GM18907 (cell line): Measurements from ENCODE around the gene PLPPR4.
"Not testable (repeated sequence)": the region's sequence is repeated elsewhere in the genome, so short reads cannot be mapped to it uniquely, and the experiment has no call there.

ENCODE experiments used
- ATAC-seq: cut with Tn5 transposase; IDR thresholded peaks from one replicate; pipeline ENCODE4 v1.9.1; 2021; ENCODE audit warnings: mild to moderate bottlenecking, moderate library complexity; ENCODE audit not compliant: unreplicated experiment

PLPPR4 gene

DNA sequence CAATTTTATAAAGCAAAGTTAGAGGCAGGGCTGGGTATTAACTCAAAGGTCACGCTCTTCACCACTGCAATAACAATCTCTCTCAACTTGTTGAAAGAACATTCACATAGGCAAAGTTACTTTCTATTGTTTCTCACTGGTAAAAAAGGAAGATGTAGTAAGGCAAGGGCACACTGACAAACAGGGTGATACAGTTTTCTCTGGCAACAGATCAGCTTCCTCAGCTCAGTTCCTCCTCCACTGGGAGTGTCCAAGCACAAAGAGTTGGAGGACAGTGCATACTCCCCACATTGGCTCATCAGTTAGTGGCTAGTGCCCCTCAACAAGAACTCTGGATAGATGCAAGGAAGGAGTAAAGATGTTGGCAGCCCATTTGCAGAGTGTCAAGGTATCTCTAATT, 3.7 kb downstream of the PLPPR4 start:
- no peak for ATAC-seq

DNA sequence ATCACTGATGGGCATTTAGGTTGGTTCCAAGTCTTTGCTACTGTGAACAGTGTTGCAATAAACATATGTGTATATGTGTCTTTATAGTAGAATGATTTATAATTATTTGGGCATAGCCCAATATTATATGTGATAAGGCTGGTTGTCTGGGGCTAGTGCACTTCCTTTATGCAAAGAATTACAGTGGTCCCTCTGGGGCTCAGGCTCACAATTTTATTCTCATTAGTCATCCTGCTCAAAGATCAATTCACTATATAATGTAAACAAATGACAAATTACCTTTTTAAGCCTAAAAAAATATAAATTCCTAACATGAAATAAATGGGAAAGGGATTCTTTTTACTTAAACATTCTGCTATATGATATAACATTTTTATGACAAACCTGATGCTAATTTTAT, 5.0 kb downstream of the PLPPR4 start:
- no peak for ATAC-seq

DNA sequence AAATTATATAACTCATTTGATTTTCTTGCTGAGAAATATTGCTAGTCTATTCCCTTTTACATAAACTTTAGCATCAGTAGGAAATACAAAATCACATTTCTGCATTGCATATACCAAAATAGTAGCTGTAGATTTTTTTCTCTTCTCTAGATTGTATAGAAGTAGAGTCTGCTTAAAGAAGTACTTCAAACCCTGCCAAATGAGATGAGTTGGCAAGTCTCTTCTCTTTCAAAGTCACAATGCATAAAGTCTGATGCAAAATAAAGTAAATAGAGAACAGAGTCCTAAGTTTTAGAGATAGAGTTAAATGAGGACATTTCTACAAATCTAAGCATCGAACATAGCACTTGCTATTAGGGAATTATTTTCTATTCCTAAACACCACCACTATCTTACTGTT, 6.4 kb downstream of the PLPPR4 start:
- no peak for ATAC-seq

DNA sequence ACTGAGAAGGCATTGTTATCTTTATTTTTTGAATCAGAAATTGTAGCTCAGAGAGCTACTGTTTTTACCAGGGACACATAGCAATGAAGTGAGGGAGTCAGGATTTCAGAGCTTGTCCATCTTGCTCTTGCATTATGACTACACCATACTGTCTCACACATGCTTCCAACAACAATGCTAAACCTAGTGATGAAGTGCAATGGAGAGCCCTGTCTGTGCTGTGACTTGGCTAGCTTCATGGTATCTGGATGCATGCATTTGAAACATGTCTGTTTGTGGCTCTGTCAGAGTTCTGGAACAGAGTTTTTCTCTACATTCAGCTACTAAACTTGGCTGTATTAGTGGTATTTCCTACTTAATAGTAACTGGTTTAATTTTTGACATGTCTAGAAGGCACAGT, 7.0 kb downstream of the PLPPR4 start:
- ATAC-seq = no peak

DNA sequence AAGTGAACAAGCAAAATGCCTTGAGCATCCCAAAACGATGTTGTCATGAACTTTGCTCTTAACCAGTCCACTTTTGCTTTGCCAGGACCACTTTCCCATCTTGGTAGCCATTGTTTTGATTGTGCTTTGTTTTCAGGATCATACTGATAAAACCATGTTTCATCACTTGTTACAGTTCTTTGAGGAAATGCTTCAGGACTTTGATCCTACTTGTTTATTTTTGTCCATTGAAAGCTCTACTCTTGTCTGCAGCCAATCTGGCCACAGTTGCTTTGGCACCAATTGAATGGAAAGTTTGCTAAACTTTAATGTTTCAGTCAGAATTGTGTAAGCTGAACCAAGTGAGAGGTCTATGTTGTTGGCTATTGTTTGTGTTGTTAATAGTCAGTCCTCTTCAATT, 12.8 kb downstream of the PLPPR4 start:
- no peak for ATAC-seq

DNA sequence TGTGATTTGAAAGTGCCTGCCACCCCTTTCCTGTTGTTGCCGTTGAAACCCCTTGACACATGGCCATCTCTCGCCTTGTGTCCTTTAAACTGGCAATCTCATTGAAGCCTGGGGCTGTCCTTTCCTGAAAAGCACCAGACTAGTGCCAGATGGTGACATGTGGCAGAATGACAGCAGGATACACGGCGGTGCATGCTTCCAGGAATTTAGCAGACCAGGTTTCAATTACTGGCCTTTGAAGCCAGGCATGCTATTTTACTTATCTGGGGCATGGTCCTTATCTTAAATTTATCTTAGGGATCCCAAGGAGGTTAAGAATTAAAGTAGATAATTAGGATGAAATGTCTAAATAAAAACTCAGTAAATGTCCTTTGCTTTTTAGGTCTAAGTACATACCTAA, 15.2 kb downstream of the PLPPR4 start:
- ATAC-seq = no peak

DNA sequence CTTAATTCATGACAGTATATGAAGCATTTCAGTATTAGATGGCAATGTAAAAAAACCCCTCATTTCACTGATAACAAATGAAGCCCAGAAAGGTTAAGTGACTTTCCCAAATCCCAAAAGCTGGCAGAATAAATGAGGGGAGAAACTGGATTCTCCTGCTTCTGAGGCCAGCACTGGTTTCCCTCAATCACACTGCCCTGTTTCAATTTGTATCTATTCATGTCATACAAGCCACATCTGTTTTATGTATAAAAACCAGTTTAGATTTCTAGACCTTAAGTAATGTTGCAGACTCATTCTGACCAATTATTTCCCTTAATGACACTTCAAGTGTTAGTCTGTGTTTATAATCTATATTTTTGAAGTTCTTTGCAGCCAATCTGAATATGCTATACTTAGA, 16.8 kb downstream of the PLPPR4 start:
- ATAC-seq = no peak

DNA sequence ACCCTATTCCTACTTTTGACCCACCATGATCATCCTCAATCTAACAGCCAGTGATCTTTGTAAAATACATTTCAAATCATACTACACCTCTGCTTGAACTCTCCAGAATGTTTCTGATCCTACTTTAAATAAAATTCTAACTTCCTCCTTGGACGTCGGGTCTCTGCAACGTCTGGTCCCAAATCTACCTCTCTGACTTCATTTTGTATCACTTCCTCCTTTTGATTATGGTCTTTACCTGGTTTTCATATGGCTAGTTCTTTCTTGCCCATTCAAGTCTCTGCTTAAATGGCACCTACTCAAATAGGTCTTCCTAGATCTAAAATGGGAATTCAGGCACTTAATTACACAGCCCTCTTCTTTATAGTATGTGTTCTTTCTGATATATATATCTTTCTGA, 18.2 kb downstream of the PLPPR4 start:
- ATAC-seq = no peak

DNA sequence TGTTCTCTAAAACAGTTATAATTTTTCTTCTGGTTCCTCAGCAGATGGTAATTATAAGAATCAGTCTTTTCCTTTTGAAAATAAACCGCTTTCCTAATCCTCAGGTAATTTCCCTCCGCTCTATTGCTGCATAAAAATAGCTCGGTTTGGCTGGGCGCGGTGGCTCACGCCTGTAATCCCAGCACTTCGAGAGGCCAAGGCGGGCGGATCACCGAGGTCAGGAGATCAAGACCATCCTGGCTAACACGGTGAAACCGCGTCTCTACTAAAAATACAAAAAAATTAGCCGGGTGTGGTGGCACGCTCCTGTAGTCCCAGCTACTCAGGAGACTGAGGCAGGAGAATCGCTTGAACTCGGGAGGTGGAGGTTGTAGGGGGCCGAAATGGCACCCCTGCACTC, 19.2 kb downstream of the PLPPR4 start:
- ATAC-seq = not testable (repeated sequence)

DNA sequence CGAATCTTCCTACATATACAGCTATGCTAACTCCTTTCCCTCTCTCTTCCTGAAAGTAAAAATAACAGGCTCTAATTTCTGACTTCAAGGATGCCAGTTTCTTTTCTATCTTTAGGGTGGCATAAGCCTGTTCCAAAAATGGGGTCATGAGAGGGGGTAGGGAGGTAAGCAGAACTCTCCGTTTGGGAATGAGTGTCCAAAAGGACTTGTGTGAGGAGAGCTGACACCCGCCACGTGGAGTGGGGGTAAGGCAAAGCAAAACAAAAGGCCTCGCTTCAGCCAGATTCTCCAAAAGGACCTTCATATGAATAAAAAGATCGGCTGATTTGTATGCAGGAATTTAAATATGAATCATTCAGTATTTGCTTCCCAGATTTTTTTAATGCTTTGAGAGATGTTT, 28.6 kb downstream of the PLPPR4 start:
- no peak for ATAC-seq

DNA sequence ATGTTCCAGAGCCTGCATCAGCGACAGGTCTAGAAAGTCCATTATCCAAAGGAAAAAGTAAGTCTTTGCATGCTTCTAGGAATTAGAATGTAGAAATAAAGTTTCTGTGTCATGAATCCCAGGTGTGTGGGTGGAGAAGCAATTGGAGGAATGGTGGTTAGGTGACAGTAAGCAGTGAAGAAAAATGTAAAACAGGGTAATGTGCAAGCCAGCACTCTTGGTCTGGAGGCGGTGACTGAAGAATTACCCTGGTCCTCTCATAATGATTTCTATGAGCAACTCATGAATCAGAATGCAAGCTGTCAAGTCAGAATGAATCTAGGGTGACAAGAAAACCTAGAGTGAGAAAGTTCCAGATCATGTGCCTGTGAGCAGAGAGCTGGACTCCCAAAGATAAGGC, 33.6 kb downstream of the PLPPR4 start:
- no peak for ATAC-seq

DNA sequence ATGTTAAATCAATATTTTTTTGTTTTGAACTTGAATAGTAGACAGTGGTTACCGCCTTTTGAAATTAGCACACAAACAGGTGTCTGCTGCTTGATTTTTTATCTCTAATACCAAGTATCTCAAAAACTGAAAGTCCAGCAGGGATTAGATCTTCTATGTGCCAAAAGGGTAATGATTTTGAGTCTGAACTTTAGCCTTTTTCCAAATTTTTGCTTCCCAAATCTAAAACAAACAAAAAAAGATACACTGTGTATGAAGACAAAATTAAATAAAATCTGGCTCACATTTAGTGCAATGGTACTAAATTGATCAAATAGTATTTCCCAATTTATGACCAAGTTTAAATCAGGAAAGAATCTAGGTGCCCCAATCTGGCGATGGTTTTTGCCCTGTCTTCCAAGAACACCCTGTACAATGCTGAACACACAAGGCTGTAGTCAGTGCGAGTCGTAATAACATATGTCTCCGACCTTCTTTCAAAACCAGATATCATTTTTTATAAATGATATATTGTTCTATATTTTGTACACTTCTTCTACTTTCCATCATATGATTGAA, 40.5 kb downstream of the PLPPR4 start:
- no peak for ATAC-seq

DNA sequence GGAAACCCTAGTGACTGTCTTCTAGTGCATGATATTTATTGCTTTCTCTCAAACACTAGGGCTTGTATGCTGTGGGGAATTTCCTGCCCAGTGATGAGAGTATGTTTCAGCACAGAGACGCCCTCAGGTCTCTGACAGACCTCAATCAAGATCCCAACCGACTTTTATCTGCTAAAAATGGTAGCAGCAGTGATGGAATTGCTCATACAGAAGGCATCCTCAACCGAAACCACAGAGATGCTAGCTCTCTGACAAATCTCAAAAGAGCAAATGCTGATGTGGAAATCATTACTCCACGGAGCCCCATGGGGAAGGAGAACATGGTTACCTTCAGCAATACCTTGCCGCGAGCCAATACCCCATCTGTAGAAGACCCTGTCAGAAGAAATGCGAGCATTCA, 41.3 kb downstream of the PLPPR4 start:
- no peak for ATAC-seq

DNA sequence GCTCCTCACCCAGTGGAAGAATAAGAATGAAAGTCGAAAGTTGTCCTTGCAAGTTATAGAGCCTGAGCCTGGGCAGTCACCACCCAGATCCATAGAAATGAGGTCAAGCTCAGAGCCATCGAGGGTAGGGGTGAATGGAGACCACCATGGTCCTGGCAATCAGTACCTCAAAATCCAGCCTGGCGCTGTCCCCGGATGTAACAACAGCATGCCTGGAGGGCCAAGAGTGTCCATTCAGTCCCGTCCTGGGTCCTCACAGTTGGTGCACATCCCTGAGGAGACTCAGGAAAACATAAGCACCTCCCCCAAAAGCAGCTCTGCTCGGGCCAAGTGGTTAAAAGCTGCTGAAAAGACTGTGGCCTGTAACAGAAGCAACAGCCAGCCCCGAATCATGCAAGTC, 41.8 kb downstream of the PLPPR4 start:
- no peak for ATAC-seq

DNA sequence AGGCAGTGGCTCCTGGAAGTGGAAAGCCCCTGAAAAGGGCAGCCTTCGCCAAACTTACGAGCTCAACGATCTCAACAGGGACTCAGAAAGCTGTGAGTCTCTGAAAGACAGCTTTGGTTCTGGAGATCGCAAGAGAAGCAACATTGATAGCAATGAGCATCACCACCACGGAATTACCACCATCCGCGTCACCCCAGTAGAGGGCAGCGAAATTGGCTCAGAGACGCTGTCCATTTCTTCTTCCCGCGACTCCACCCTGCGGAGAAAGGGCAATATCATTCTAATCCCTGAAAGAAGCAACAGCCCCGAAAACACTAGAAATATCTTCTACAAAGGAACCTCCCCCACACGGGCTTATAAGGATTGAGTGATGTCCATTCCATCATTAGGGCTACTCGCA, 42.4 kb downstream of the PLPPR4 start:
- ATAC-seq = no peak

DNA sequence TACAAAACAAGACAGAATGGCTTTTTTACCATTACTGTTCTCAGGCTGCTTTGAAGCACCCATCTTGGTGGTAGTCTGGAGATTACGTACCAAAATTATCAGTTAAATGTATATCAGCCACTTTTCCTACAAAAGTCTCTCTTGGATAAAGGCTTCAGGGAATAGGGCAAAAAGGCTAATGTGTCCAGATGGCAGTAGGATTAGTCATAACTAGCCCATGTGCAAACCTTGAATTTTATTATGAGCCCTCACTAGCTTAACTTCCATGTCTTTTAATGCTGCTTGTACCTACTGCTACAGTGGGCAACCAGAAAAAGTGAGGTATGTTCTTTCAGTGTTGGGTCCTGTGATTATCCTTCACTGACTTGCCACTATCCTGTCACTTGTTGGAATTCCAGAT, 51.0 kb downstream of the PLPPR4 start:
- no peak for ATAC-seq

DNA sequence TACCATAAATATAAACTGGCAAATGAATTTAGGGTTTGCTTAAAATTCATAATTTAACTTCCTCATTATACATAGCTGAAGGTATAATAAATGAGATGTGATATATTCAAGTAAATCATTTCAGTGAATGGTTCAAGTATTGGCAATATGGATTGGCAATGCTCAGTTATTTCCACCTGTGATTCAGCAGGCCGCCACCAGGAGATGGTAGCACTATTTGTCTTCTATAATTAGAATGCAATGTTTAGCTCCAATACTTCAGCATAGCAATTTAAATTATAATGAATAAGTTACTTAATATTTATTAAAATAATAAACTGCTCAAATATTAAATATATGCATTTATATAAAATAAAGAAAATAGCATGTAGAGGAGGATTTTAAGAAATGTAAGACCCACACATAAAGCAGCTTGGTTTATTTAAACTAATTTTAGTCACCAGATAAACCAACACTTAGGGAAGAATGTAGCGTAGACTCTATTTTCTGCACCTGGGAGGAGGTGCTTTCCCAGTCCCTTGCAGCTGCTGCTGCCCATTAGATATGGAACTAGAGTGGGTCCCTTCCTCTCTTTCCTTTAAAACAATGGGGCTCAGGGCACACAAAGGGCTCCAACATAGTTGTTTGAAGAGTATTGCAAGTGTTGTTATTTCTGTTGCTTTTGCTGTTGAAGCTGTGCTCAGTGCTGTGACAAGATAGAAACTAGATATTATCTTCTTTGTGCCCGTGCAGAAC, 62.1 kb downstream of the PLPPR4 start:
- no peak for ATAC-seq

DNA sequence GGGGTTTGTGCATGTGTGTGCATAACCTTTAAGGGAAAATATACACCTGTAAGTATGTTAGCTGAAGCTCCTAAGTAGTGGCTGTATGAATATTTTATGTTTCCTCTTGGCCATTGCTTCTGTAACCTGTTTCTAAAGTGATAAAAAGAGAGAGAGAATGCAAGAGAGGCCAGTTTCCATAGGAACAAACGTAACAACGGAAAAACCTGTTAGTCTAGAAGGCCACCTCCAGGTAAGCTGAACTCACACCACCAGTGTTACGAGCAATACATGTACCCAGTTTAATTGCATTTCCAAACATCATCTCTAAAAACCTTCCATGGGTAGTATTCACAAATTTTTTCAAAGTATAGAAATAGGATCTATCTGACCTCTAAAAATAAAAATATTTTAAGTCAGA, 63.1 kb downstream of the PLPPR4 start:
- no peak for ATAC-seq

DNA sequence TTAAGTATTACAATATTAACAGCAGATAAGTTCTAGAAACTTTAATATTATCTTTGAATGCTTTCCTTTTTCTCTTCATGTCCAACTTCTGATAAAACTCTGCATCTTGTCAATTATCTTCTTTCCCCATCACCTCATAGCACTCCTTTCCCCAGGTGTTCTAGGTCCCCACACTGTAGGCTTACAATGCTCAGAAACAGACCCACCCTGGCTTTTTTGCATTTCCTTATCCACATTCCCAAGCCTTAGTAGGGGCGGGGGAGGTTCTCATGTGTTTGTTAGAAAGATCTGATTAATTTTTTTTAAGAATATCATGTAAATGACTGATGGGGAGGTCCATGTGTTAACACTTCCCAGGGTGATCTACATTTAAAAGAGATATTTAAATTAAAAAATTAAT, 63.9 kb downstream of the PLPPR4 start:
- no peak for ATAC-seq

DNA sequence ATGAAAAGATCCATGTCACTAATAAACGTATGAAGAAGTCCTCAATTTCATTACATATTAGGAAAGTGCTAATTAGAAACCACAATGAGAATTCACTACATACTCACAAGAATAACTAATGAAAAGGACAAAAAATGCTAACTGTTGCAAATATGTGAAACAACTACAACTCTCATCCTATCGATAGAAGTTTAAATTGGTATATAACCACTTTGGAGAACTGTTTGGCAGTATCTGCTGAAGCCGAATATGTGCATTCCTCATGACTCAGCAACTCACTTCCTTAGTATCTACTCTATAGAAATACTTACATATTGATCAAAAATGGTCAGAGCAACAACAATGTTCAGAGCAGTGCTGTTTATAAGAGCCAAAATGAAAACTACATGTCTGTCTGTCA, 66.8 kb downstream of the PLPPR4 start:
- no peak for ATAC-seq

DNA sequence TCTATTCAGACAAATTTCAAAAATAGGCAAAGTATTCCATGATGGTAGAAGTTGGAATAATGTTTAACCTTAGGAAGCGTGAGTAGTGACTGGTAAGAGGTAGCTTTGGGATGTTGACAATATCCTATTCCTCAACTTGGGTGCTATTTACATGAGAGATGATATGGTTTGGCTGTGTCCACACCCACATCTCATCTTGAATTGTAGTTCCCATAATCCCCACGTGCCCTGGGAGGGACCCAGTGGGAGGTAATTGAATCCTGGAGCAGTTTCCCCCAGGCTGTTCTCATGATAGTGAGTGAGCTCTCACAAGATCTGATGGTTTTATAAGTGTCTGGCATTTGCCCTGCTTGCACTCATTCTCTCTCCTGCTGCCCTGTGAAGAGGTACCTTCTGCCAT, 67.3 kb downstream of the PLPPR4 start:
- no peak for ATAC-seq

DNA sequence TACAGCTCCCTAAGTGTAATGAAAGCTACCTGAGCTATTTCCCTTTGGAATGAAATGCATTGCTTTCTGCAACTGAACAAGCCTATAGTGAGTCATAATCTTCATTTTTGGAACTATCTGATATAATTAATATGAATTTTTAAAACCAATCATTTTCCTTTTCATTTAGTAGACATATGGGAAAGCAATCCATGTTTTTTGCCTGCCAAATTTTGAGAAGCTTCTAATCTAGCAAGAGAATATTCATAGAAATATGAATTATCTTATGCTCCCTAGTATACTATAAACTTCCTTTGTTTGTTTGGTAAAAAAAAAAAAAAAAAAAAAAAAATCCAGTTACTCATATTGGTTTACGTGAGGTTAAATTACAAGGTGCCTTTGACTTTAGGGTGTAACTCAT, 68.3 kb downstream of the PLPPR4 start:
- ATAC-seq = no peak

DNA sequence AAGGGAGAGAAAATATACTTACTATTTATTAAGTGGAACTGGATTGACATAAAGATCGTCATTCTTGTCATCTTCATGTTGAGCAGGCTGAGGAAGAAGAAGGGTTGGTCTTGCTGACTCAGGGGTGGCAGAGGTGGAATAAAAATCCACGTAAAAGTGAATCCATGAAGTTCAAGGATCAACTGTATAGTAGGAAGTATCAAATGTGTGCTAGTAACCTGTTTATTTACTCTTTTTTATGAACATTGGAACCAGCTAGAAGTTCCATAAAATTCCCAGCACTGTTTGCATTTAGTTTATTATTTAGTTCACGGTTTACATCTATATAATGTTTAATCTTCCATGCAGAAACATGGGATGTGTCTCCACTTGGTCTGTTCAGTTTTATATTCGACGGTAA, 70.7 kb downstream of the PLPPR4 start:
- no peak for ATAC-seq
